Mesodermal cell (in vitro differentiated cells): Measurements from ENCODE around the gene MCF2L2.

Source experiments
- H3K27ac ChIP-seq: 2 replicates; pipeline ENCODE4 v1.7.0; 2013; ENCODE audit warnings: mild to moderate bottlenecking, low read depth, low read length, moderate library complexity; ENCODE audit not compliant: severe bottlenecking
- H3K36me3 ChIP-seq: 2 replicates; pipeline ENCODE4 v1.7.1; 2013; ENCODE audit warnings: mild to moderate bottlenecking, low read length, moderate library complexity; ENCODE audit not compliant: control insufficient read depth, insufficient read depth
- H3K4me1 ChIP-seq: one replicate; pipeline ENCODE4 v1.7.1; 2013; ENCODE audit warnings: mild to moderate bottlenecking, low read length; ENCODE audit not compliant: insufficient read depth, control insufficient read depth, poor library complexity, severe bottlenecking
- H3K4me3 ChIP-seq: 2 replicates; pipeline ENCODE4 v1.7.0; 2013; ENCODE audit warnings: low read length, control low read depth, mild to moderate bottlenecking; ENCODE audit not compliant: insufficient read depth, poor library complexity, severe bottlenecking; ENCODE audit errors: extremely low read depth
- H3K9me3 ChIP-seq: 2 replicates; pipeline ENCODE4 v1.7.1; 2013; ENCODE audit warnings: mild to moderate bottlenecking, low read length, moderate library complexity; ENCODE audit not compliant: control insufficient read depth
- WGBS, 2 experiments: methylation state at CpG; one replicate each; pipeline ENCODE4 v1.1.5; 2013; ENCODE audit warnings: missing lambda C conversion rate in 2 of 2; ENCODE audit not compliant: insufficient coverage in 2 of 2; 5-methylcytosine and 5-hydroxymethylcytosine counted together

MCF2L2 gene

DNA sequence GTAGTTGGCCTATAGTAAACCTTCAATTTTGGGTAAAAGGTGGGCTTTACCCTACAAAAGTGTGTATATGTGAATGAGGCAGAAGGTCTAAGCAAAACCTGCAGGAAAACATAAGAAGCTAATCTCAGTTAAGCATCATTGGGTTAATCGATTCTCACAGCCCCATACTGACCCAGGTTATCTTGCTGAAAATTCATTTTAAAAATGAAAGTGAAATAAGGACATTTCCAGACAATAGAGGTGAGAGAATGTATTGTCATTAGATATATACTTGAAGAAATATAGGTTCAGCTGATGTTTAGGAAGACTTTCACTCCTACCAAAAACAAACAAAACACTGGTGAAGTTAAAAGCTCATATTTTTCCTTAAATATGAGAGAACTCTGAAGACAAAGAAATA lies 85.6 kb downstream of the MCF2L2 start:
- Histone ChIP-seq H3K27ac (no peak overlapping the region), H3K36me3 (no peaks in the 10 kb centered on the region), H3K4me3 (no peak overlapping the region), H3K9me3 (no peaks in the 10 kb centered on the region), H3K4me1 (no peaks in the 10 kb centered on the region)
- no CpG with 5 or more reads among the region's 1 CpG for WGBS, 2 experiments

DNA sequence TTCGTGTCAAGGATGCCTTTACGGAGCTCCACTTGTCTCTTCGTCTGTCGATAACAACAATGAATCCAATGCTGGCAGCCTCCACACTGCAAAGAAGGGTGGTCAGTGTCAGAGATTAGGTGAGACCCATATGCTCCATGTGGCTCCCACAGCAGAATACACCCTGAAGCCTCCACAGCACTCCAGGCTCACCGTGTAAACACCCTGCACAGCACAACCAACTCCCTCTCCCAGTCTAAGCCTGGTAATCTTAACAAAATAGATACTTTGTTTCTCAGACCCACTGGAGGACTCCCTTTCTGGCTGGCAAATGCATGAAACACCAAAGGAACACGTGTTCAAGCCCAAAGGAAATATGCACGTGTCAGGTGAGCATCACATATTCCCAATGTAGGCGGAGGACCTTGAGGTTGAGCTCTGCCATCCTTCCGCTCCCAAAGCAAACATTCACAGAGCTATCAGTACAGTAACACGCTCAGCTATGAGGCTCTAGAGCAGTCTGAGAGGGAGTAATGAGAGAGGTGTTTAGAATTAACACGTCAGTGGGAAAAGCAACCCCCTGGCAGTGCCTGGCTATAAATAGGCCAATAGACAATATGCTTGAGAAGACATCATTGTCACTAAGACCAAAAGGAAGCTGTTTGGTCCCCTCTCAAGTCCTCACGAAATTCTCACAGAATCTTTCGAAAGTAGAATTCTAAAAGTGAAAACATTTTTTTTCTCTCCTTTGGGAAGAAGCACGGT lies 86.7 kb downstream of the MCF2L2 start:
- Histone ChIP-seq H3K27ac (no peak overlapping the region), H3K4me3 (no peak overlapping the region), H3K9me3 (no peaks in the 10 kb centered on the region), H3K36me3 (no peaks in the 10 kb centered on the region), H3K4me1 (no peaks in the 10 kb centered on the region)
- WGBS, 2 experiments, result 88 to 95% methylated on average over 11 of the region's 14 CpGs

DNA sequence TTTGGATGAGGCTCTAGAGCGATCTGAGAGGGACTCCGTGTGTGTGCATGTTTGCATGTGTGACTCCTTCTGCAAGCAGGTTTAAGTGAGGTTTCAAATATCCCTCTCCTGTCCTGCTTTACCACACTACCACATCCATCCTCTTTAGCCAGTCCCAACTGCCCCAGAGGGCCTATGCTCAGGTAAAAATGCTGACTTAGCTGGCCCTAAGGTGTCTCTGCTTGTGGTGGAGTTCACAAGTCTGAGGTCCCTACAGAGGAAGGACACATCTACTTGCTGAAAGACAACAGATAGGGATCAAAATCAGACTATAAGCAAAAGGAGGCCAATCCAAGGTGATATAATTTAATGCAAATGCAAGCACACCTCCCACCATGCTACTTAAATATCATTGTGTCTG lies 88.2 kb downstream of the MCF2L2 start:
- no peaks in the 10 kb centered on the region for H3K36me3 ChIP-seq
- whole genome bisulfite sequencing, 2 experiments, result 80% methylated on average over 1 of the region's 2 CpGs; no CpG with 5 or more reads in 1 of the 2 experiments
- H3K27ac ChIP-seq, result no peak overlapping the region
- H3K9me3 ChIP-seq, result no peaks in the 10 kb centered on the region
- H3K4me1 ChIP-seq, result no peaks in the 10 kb centered on the region
- H3K4me3 ChIP-seq, result no peak overlapping the region

DNA sequence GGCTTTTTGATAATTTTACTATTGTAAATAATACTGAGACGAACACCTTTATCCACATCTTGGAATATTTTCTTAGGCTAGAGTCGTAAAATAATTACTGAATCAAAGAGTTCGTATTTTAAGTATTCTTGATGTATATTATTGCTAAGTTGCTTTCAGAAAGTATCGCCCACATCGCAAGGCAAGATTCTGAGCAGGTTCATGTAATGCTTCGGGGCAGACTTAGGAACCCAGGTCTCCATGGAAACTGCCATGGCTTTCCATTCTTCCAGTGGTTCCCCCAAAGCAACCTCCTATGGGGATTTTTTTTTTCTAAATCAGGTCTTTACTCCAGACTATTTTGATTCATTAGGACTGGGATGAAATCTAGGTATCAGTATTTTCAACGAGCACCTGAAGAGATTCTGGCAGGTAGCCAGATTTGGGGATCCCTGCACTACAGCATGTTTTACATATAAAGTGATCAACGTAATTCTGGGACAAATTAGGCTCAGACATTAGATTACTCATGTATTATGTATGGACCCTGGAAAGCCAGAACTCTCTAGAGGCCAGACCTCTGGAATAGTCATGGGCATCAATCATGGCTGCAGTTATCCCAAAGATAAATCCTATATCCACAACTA lies 88.8 kb downstream of the MCF2L2 start:
- Histone ChIP-seq H3K4me3 (no peak overlapping the region), H3K27ac (no peak overlapping the region), H3K9me3 (no peaks in the 10 kb centered on the region), H3K4me1 (no peaks in the 10 kb centered on the region), H3K36me3 (no peaks in the 10 kb centered on the region)
- 88% methylated on average over 5 of the region's 8 CpGs for WGBS, 2 experiments

DNA sequence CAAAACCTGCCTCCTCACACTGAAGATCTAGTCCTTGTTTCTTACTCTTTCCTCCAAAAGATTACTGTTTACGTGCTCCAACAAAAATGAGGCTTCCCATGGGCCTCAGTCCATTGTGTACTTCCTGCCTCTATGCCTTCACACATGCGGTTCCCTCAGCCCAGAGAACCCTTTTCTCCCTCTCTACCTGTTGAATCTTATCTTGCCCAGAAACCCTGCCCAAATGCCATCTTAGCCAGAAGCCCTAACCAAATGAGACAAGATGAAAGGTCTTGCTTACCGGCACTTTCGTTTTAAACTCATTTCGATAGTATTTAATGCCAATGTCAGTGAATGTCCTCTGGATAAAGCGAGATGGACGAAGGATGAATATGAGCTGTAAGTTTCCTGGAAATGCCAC lies 89.9 kb downstream of the MCF2L2 start:
- Histone ChIP-seq H3K4me3 (no peak overlapping the region), H3K4me1 (no peaks in the 10 kb centered on the region), H3K27ac (no peak overlapping the region), H3K36me3 (no peaks in the 10 kb centered on the region), H3K9me3 (no peaks in the 10 kb centered on the region)
- WGBS, 2 experiments, result 91 to 95% methylated on average over 7 of the region's 7 CpGs

DNA sequence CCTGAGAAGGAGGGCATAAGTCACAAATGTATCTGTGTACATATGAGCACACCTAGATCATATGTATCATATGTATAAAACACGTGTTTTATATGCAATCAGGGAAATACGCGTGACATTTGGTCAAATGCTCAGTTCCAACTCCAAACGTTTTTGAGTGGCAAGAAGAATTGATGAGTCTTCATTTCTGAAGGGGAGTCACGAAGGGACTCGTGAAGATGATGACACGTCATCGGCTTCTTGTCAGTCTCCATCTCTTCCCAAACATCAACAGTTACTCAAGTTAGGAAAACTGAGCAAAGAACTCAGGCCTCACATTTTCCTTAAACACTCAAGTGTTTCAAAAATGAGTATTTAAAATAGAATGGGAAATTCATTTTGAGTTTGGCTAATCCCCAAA lies 95.9 kb downstream of the MCF2L2 start:
- Histone ChIP-seq H3K27ac (no peak overlapping the region), H3K36me3 (no peaks in the 10 kb centered on the region), H3K9me3 (no peaks in the 10 kb centered on the region), H3K4me1 (no peaks in the 10 kb centered on the region), H3K4me3 (no peak overlapping the region)
- 89 to 92% methylated on average over 3 to 7 of the region's 8 CpGs for WGBS, 2 experiments

DNA sequence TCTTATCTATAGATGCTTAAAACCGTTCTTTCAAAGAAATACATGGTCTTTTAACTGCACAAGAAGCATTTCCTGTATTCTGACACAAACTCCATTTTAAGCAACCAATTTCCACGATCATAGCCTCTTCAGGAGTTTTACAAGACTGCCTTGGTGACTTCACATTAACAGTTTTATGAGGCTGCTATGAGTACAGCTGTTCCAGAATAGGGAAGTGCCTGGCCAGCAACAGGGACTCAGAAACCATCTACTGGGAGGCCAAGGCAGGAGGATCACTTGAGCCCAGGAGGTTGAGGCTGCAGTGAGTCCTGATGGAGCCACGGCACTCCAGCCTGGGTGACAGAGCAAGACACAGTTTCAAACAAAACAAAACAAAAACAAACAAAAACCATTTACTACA lies 96.9 kb downstream of the MCF2L2 start:
- Histone ChIP-seq H3K4me1 (no peaks in the 10 kb centered on the region), H3K36me3 (no peaks in the 10 kb centered on the region), H3K4me3 (no peak overlapping the region), H3K27ac (no peak overlapping the region), H3K9me3 (no peaks in the 10 kb centered on the region)
- WGBS, 2 experiments, result 86% methylated on average over 1 of the region's 3 CpGs; no CpG with 5 or more reads in 1 of the 2 experiments

DNA sequence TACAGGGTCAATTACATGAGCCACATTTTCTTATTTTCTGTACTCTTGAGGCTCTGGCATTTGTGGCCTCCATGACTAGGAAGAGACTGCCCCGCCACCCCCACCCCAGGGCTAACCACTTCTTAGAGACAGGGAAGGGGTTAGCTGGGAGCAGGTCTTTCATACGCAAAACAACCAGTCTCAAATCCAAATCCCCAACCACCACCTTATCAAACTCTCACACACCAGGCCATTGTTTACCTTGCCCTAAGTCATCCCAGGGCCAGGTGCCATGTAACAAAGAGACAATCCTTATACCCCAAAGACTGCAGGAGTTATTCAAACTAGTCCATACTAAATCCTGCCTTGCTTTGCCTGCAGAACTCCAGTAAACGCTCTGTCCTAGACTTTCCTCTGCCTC lies 97.5 kb downstream of the MCF2L2 start:
- Histone ChIP-seq H3K36me3 (no peaks in the 10 kb centered on the region), H3K9me3 (no peaks in the 10 kb centered on the region), H3K4me3 (no peak overlapping the region), H3K27ac (no peak overlapping the region), H3K4me1 (no peaks in the 10 kb centered on the region)
- 60% methylated on average over 2 of the region's 3 CpGs; no CpG with 5 or more reads in 1 of the 2 experiments for WGBS, 2 experiments

DNA sequence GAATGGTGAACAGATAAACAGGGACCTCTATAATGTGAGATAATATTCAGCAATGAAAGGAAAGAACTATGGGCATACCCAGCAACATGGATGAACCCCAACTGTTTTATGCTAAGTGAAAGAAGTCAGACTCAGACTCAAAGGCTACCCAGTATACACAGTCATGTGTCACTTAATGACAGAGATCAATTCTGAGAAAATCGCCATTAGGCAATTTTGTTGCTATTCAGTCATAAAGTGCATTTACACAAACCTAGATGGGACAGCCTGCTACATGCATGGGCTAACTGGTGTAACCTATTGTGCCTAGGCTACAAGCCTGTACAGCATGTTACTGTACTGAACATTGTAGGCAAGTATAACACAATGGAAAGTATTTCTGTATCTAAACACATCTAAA lies 98.9 kb downstream of the MCF2L2 start:
- Histone ChIP-seq H3K27ac (no peak overlapping the region), H3K4me1 (no peaks in the 10 kb centered on the region), H3K9me3 (no peaks in the 10 kb centered on the region), H3K36me3 (no peaks in the 10 kb centered on the region), H3K4me3 (no peak overlapping the region)
- WGBS, 2 experiments, result 86 to 94% methylated on average over 1 of the region's 1 CpG

DNA sequence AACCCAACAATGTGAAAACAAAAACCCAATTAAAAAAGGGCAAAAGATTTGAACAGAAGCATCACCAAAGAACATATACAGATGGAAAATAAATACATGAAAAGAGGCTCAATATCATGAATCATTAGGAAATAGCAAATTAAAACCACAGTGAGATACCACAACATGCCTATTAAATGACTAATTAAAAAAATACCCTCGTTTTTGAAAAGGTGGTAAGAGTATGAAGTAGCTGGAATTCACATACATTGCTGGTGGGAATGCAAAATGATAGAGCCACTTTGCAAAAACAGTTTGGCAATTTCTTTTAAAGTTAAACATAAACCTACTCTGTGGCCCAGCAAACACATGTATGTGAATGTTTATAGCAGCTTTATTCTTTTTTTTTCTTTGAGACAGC lies 99.6 kb downstream of the MCF2L2 start:
- H3K4me3 ChIP-seq, result no peak overlapping the region
- WGBS, 2 experiments, result no CpG with 5 or more reads among the region's 1 CpG
- no peaks in the 10 kb centered on the region for H3K36me3 ChIP-seq

DNA sequence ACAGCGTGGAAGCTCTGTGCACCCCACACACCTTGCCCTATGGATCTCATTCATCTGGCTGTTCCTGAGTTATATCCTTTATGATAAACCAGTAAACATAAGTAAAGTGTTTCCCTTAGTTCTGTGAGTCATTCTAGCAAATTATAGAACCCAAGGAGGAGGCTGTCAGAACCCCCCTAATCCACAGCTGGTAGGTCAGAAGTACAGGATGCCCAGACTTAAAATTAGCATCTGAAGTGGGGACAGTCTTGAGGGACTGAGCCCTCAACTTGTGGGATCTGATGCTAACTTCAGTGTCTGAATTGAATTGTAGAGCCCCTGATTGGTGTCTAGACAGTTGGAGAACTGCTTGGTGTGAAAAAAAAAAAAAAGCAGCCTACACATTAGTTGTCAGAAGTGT lies 100.3 kb downstream of the MCF2L2 start:
- Histone ChIP-seq H3K36me3 (no peaks in the 10 kb centered on the region), H3K27ac (no peak overlapping the region), H3K4me1 (no peaks in the 10 kb centered on the region), H3K9me3 (no peaks in the 10 kb centered on the region), H3K4me3 (no peak overlapping the region)
- no CpG with 5 or more reads among the region's 1 CpG for WGBS, 2 experiments

More for the DNA sequence above, 99.6 kb downstream of the MCF2L2 start:
- H3K4me1 ChIP-seq, result no peaks in the 10 kb centered on the region
- H3K27ac ChIP-seq, result no peak overlapping the region
- no peaks in the 10 kb centered on the region for H3K9me3 ChIP-seq
